Measurements from ENCODE around the gene MAP4K1.

Gene MAP4K1

GRCh38 chr19:38599722-38600121, 18.0 kb downstream of the MAP4K1 start:
- no peak for TF ChIP-seq CTCF (conservative IDR thresholded peaks at IDR 0.05; ENCODE audit: low read length)
- H3K4me3 ChIP-seq (ENCODE audit: low read length), result no peak overlapping the region
- no peak for DNase-seq (ENCODE audit: low read depth)

- no peak for TF ChIP-seq CTCF (conservative IDR thresholded peaks at IDR 0.05; ENCODE audit: low read length)
- no peak overlapping the region for H3K4me3 ChIP-seq (ENCODE audit: low read length)
- DNase-seq (ENCODE audit: low read depth), result no peak
Measured at GRCh38 chr19:38597075-38597474, 20.7 kb downstream of the MAP4K1 start.

- no peak overlapping the region for H3K4me3 ChIP-seq (ENCODE audit: low read length)
- DNase-seq (ENCODE audit: low read depth), result no peak
- no peak for TF ChIP-seq CTCF (conservative IDR thresholded peaks at IDR 0.05; ENCODE audit: low read length)
Measured at GRCh38 chr19:38596057-38596981, 21.4 kb downstream of the MAP4K1 start.

GRCh38 chr19:38592940-38593339, 24.8 kb downstream of the MAP4K1 start:
- TF ChIP-seq CTCF (conservative IDR thresholded peaks at IDR 0.05; ENCODE audit: low read length), result no peak
- DNase-seq (ENCODE audit: low read depth), result no peak
- H3K4me3 ChIP-seq (ENCODE audit: low read length), result no peak overlapping the region

- TF ChIP-seq CTCF (conservative IDR thresholded peaks at IDR 0.05; ENCODE audit: low read length), result no peak
- no peak overlapping the region for H3K4me3 ChIP-seq (ENCODE audit: low read length)
- DNase-seq (ENCODE audit: low read depth), result no peak
Measured at GRCh38 chr19:38588041-38588440, 29.7 kb downstream of the MAP4K1 start.

- no peak for TF ChIP-seq CTCF (conservative IDR thresholded peaks at IDR 0.05; ENCODE audit: low read length)
- no peak for DNase-seq (ENCODE audit: low read depth)
- no peak overlapping the region for H3K4me3 ChIP-seq (ENCODE audit: low read length)
Measured at GRCh38 chr19:38587562-38587961, 30.2 kb downstream of the MAP4K1 start.

GRCh38 chr19:38583985-38584305, 33.8 kb downstream of the MAP4K1 start:
- TF ChIP-seq CTCF (conservative IDR thresholded peaks at IDR 0.05; ENCODE audit: low read length), result no peak
- no peak overlapping the region for H3K4me3 ChIP-seq (ENCODE audit: low read length)
- no peak for DNase-seq (ENCODE audit: low read depth)

All from AG10803 (cell line).